Omental fat pad (tissue), 4 donors: ENCODE measurements around the gene TXNDC11. TPM values are rescaled to one million over a fixed set of nuclear protein-coding genes. Genes with fewer than 3 reads are reported as not detected.
A peak's percentile ranks its signal among the peaks of the same experiment; 100 is the strongest.

Experiments used
- ATAC-seq: fragments of 150-250 bp; one replicate; pipeline ENCODE4 v1.9.1; 2016; ENCODE audit warnings: mild to moderate bottlenecking, moderate library complexity; ENCODE audit not compliant: low FRiP score
- DNase-seq: peaks from one replicate; pipeline ENCODE4 v3.0.0-alpha.2; 2019; ENCODE audit warnings: low spot score
- CTCF ChIP-seq, 3 donors: fragments of 450-650 bp; IDR thresholded peaks; one replicate each; pipeline ENCODE4 v1.5.1; 2016 to 2017; ENCODE audit warnings: antibody characterized with exemption in 3 of 3, mild to moderate bottlenecking in 3 of 3, moderate library complexity in 2 of 3
- total RNA-seq, 4 donors: library from RNA; depleted of rRNA; stranded (reverse); fragments of >200 nt; gene quantifications; one replicate each; pipeline ENCODE4 v1.1.0, GENCODE V29; 2016

Gene TXNDC11
- total RNA-seq, 4 donors from 2014 or later: 40.2 to 53.0 (median 49.1) TPM

- DNase-seq (no peak), ATAC-seq (no peak)
- no peak for TF ChIP-seq CTCF (IDR thresholded peaks at IDR 0.05)
These were observed 10.2 kb upstream of the TXNDC11 start for GRCh38 chr16:11752856-11753255.

GRCh38 chr16:11750056-11750455 lies 7.4 kb upstream of the TXNDC11 start:
- TF ChIP-seq CTCF (IDR thresholded peaks at IDR 0.05): no peak
- ATAC-seq (no peak), DNase-seq (no peak)

- ATAC-seq (no peak), DNase-seq (no peak)
- no peak for TF ChIP-seq CTCF (IDR thresholded peaks at IDR 0.05)
These were observed 6.0 kb upstream of the TXNDC11 start for GRCh38 chr16:11748404-11749254.

DNA sequence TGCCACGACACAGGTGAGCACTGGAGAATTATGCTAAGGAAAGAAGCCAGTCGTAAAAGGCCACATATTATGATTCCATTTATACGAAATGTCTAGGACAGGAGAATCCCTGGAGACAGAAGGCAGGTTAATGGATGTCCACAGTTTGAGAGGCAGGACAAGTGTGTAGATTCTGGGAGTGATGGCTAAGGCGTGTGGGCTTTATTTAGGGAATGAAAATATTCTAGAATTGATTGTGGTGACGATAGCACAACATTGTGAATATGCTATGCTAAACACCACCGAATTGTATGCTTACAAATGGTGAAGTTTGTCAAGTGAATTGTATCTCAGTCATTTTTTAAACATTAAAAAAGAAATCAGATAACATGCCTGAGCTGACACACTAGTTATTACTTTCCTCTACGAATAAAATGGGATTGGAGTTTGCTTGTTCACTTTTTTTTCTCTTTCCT lies 5.3 kb upstream of the TXNDC11 start:
- DNase-seq (no peak), ATAC-seq (no peak)
- TF ChIP-seq CTCF (IDR thresholded peaks at IDR 0.05): no peak

DNA sequence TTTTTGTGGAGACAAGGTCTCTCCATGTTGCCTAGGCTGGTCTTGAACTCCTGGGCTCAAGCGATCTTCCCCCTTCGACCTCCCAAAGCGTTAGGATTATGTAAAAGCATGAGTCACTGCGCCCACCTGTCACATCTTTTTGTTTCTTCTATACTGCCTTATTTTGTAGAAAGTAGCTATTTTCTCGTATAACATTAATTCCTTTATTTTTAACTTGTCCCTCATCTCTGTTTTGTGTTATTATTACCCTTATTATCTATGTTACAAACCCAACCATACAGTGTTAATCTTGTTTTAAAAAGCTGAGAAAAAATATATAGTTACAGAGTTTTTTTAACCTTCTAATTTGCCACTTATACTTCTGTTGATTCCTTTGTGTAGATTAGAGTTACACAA lies 1.4 kb upstream of the TXNDC11 start:
- no peak for ATAC-seq
- DNase-seq: no peak

GRCh38 chr16:11743308-11744074 lies 834 bp upstream of the TXNDC11 start:
- ATAC-seq (no peak), DNase-seq (peak; percentile 52)
- no peak for TF ChIP-seq CTCF (IDR thresholded peaks at IDR 0.05)

More for the DNA sequence above, 1.4 kb upstream of the TXNDC11 start:
- TF ChIP-seq CTCF (IDR thresholded peaks at IDR 0.05): no peak
